ENCODE data around the gene DAPK2.

GRCh38 chr15:63881431-63881830 lies 164.9 kb downstream of the DAPK2 start:
- TF ChIP-seq CTCF (IDR thresholded peaks at IDR 0.05) = no peak
- TF ChIP-seq POLR2AphosphoS5 (IDR thresholded peaks at IDR 0.05) = no peak

Data from transverse colon (tissue), 4 donors.